ENCODE measurements around the gene RDM1. TPM values are rescaled to one million over a fixed set of nuclear protein-coding genes. Genes with fewer than 3 reads are reported as not detected.

RDM1 gene
- total RNA-seq, 1 experiment from 2014 or later = 11.7 TPM

DNA sequence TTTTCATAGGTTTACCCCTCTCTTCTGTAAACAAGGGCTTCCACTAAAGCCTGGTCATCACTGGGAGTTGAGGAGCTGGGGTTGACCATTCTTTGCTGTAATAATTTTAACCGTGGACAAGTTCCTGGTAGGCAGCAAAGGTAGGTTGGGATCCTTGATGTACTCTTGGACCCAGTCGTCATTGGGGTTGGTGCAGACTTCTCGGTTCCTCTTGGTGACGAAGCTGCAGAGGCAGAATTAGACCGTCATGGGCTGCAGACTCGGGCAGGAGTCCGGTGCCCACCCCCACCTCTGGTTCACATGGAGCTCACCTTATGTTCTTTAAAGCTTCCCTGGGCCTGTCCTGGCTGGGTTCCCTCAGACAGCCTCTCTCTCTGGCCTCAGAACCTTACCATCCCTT lies 46.9 kb upstream of the RDM1 start (continued):
- TF ChIP-seq, protein P1, sequence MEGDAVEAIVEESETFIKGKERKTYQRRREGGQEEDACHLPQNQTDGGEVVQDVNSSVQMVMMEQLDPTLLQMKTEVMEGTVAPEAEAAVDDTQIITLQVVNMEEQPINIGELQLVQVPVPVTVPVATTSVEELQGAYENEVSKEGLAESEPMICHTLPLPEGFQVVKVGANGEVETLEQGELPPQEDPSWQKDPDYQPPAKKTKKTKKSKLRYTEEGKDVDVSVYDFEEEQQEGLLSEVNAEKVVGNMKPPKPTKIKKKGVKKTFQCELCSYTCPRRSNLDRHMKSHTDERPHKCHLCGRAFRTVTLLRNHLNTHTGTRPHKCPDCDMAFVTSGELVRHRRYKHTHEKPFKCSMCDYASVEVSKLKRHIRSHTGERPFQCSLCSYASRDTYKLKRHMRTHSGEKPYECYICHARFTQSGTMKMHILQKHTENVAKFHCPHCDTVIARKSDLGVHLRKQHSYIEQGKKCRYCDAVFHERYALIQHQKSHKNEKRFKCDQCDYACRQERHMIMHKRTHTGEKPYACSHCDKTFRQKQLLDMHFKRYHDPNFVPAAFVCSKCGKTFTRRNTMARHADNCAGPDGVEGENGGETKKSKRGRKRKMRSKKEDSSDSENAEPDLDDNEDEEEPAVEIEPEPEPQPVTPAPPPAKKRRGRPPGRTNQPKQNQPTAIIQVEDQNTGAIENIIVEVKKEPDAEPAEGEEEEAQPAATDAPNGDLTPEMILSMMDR (IDR thresholded peaks at IDR 0.05 in 2 of 3, conservative IDR thresholded peaks at IDR 0.05 in 1 of 3; ENCODE audit: borderline replicate concordance in 1 of 3, insufficient read depth in 1 of 3, low read depth in 2 of 3, low read length in 2 of 3) = no peak
- TF ChIP-seq EZH2phosphoT487 (IDR thresholded peaks at IDR 0.05; ENCODE audit: borderline replicate concordance) (no peak), EGR1 (IDR thresholded peaks at IDR 0.05; ENCODE audit: low read depth) (no peak), JUND (IDR thresholded peaks at IDR 0.05) (no peak), POLR2AphosphoS5 (IDR thresholded peaks at IDR 0.05; ENCODE audit: low read depth, low read length) (no peak), SP1 (IDR thresholded peaks at IDR 0.05; ENCODE audit: low read depth) (no peak), ZNF274 (IDR thresholded peaks at IDR 0.05; ENCODE audit: low read depth, low read length) (no peak), CBX3 (IDR thresholded peaks at IDR 0.05; ENCODE audit: low read depth) (no peak)
- TF ChIP-seq, protein P2, sequence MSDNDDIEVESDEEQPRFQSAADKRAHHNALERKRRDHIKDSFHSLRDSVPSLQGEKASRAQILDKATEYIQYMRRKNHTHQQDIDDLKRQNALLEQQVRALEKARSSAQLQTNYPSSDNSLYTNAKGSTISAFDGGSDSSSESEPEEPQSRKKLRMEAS (IDR thresholded peaks at IDR 0.05) = no peak

- H3K27me3 ChIP-seq (ENCODE audit: insufficient read depth, low read length) = no peaks in the 10 kb centered on the region
- H3K9me2 ChIP-seq (ENCODE audit: insufficient read depth) = no peaks in the 10 kb centered on the region
- no peaks in the 10 kb centered on the region for H3K36me3 ChIP-seq (ENCODE audit: control insufficient read depth in 1 of 2, insufficient read depth in 2 of 2, low read length in 2 of 2)
- peaks cover 0 to 3% of the 10 kb centered on the region in 2 experiments; a peak in 1 of 4 replicates for H3K4me1 ChIP-seq (ENCODE audit: control insufficient read depth in 1 of 2, insufficient read depth in 2 of 2, low read length in 2 of 2)
- H3K4me3 ChIP-seq (replicated peaks in 1 of 2; ENCODE audit: low read depth in 1 of 2, low read length in 2 of 2) = no peak overlapping the region
- POLR2A ChIA-PET = no interaction called here
- H3K79me2 ChIP-seq (ENCODE audit: insufficient read depth, low read length) = no peaks in the 10 kb centered on the region
- no peak overlapping the region for H3K9ac ChIP-seq (ENCODE audit: low read length)
- H3K9me3 ChIP-seq (ENCODE audit: control insufficient read depth in 1 of 2, insufficient read depth in 1 of 2, low read depth in 1 of 2, low read length in 2 of 2) = no peaks in the 10 kb centered on the region
- TF ChIP-seq YY1 (IDR thresholded peaks at IDR 0.05; ENCODE audit: extremely low read depth, insufficient replicate concordance, low read depth, low read length) (no peak), CBX3 (IDR thresholded peaks at IDR 0.05; ENCODE audit: low read depth) (no peak), EZH2 (IDR thresholded peaks at IDR 0.05) (no peak), SRF (IDR thresholded peaks at IDR 0.05; ENCODE audit: low read depth) (no peak), ELF1 (IDR thresholded peaks at IDR 0.05; ENCODE audit: borderline replicate concordance, low read depth) (no peak), RAD21 (IDR thresholded peaks at IDR 0.05; ENCODE audit: low read depth) (no peak)
- TF ChIP-seq, protein P1 (IDR thresholded peaks at IDR 0.05 in 2 of 3, conservative IDR thresholded peaks at IDR 0.05 in 1 of 3; ENCODE audit: borderline replicate concordance in 1 of 3, insufficient read depth in 1 of 3, low read depth in 2 of 3, low read length in 2 of 3) = no peak
- DNase-seq (ENCODE audit: low read depth, low spot score) (no peak), ATAC-seq (no peak)
- H4K20me1 ChIP-seq (ENCODE audit: insufficient read depth) = no peaks in the 10 kb centered on the region
- no peak overlapping the region for H3K4me2 ChIP-seq (ENCODE audit: low read length)
- intact Hi-C loops (cut with micrococcal nuclease) = no loop called here
- RAD21 ChIA-PET (ENCODE audit: low non-redundant PET in 1 of 2, low total read pairs in 2 of 2, uncharacterized antibody in 2 of 2, unreplicated experiment in 2 of 2) = interaction anchor here in 1 of 2 experiments (0.9 kb wide), 1 partner anchor 175 kb away, joined by 3 read pairs; no protein-coding TSS in a partner anchor
- H2AFZ ChIP-seq (ENCODE audit: low read depth, low read length, poor library complexity, severe bottlenecking) = no peak overlapping the region
- CTCF ChIA-PET = interaction anchor here (0.9 to 1.5 kb wide), 3 partner anchors 99 to 526 kb away, joined by 3 to 7 read pairs (median 5); no protein-coding TSS in a partner anchor
- no peak overlapping the region for H3K27ac ChIP-seq (ENCODE audit: low read depth, low read length)
- no TSS peak for BruUV-seq (replicated peaks)
These were observed 43.0 kb upstream of the RDM1 start for GRCh38 chr17:35973333-35974260.
